22Rv1 (cell line): Measurements from ENCODE around the gene PARP1.

Source experiments
- ZFX ChIP-seq: fragments of 450-650 bp; IDR thresholded peaks from 2 replicates; pipeline ENCODE4 v1.6.1; 2017; ENCODE audit warnings: antibody characterized with exemption, borderline replicate concordance
- TF ChIP-seq, protein P1 (sequence below): fragments of 450-650 bp; IDR thresholded peaks from 2 replicates; pipeline ENCODE4 v1.5.1; 2017; ENCODE audit warnings: mild to moderate bottlenecking

DNA sequence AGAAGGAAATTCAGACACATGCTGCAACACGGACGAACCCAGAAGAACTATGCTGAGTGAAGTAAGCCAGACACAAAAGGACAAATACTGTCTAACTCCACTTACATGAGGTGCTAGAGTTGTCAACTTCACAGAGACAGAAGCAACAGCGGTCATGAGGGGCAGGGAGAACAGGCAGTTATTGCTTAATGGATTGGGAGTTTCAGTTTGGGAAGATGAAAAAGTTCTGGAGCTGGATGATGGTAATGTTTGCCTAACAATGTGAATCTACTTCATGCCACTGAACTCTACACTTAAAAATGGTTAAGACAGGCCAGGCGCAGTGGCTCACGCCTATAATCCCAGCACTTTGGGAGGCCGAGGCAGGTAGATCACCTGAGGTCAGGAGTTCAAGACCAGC, 12.1 kb downstream of the PARP1 start:
- TF ChIP-seq, protein P1, sequence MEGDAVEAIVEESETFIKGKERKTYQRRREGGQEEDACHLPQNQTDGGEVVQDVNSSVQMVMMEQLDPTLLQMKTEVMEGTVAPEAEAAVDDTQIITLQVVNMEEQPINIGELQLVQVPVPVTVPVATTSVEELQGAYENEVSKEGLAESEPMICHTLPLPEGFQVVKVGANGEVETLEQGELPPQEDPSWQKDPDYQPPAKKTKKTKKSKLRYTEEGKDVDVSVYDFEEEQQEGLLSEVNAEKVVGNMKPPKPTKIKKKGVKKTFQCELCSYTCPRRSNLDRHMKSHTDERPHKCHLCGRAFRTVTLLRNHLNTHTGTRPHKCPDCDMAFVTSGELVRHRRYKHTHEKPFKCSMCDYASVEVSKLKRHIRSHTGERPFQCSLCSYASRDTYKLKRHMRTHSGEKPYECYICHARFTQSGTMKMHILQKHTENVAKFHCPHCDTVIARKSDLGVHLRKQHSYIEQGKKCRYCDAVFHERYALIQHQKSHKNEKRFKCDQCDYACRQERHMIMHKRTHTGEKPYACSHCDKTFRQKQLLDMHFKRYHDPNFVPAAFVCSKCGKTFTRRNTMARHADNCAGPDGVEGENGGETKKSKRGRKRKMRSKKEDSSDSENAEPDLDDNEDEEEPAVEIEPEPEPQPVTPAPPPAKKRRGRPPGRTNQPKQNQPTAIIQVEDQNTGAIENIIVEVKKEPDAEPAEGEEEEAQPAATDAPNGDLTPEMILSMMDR, result no peak
- no peak for TF ChIP-seq ZFX
